OCI-LY3 (cell line): ENCODE data around the gene FIBIN.

Experiments
- H2AFZ ChIP-seq: fragments of 200-600, 300-600 bp; shearing (Covaris generic); 2 replicates; pipeline ENCODE4 v1.6.0; 2014; ENCODE audit warnings: antibody characterized with exemption, low read depth, low read length
- H3K27ac ChIP-seq: fragments of 200-600, 300-600 bp; sonication (generic); 2 replicates; pipeline ENCODE4 v1.5.1; 2014; ENCODE audit warnings: mild to moderate bottlenecking, low read length, moderate library complexity, mixed read lengths
- H3K27me3 ChIP-seq: fragments of 200-600, 300-600 bp; sonication (generic); 2 replicates; pipeline ENCODE4 v1.6.1; 2014; ENCODE audit warnings: low read depth, low read length, mixed read lengths
- H3K36me3 ChIP-seq: fragments of 200-600, 300-600 bp; sonication (generic); replicated peaks from 2 replicates; pipeline ENCODE3; 2014; ENCODE audit warnings: low read depth, low read length, mixed read lengths
- H3K4me1 ChIP-seq: fragments of 300-600, 200-600 bp; sonication (generic); 2 replicates; pipeline ENCODE4 v1.6.1; 2014; ENCODE audit warnings: low read length, mixed read lengths
- H3K4me2 ChIP-seq: fragments of 200-600, 300-600 bp; sonication (generic); 2 replicates; pipeline ENCODE4 v1.6.1; 2014; ENCODE audit warnings: low read length, mixed read lengths
- H3K4me3 ChIP-seq: fragments of 300-600, 200-600 bp; sonication (generic); 2 replicates; pipeline ENCODE4 v1.5.1; 2014; ENCODE audit warnings: antibody characterized with exemption, mild to moderate bottlenecking, low read length, moderate library complexity
- H3K79me2 ChIP-seq: fragments of 300-600, 200-600 bp; shearing (Covaris generic); 2 replicates; pipeline ENCODE4 v1.6.1; 2014; ENCODE audit warnings: mild to moderate bottlenecking, low read length, mixed read lengths
- H3K9ac ChIP-seq: fragments of 300-600, 200-600 bp; shearing (Covaris generic); 2 replicates; pipeline ENCODE4 v1.6.0; 2014; ENCODE audit warnings: mild to moderate bottlenecking, low read length, moderate library complexity
- H3K9me3 ChIP-seq: fragments of 200-600, 300-600 bp; shearing (Covaris generic); 2 replicates; pipeline ENCODE4 v1.6.1; 2014; ENCODE audit warnings: low read length, mixed read lengths; ENCODE audit not compliant: insufficient read depth
- H4K20me1 ChIP-seq: fragments of 200-600, 300-600 bp; sonication (generic); 2 replicates; pipeline ENCODE4 v1.6.1; 2016; ENCODE audit warnings: low read length, mixed read lengths; ENCODE audit not compliant: insufficient read depth
- CTCF ChIP-seq: fragments of 200-600, 300-600 bp; sonication (generic); IDR thresholded peaks from 2 replicates; pipeline ENCODE4 v1.5.1; 2014; ENCODE audit warnings: antibody characterized with exemption, low read length, low read depth
- EZH2phosphoT487 ChIP-seq: fragments of 200-600 bp; shearing (Covaris generic); IDR thresholded peaks from 2 replicates; pipeline ENCODE4 v1.6.1; 2018; ENCODE audit warnings: antibody characterized with exemption, mixed run types, low read depth

FIBIN gene

GRCh38 chr11:27024865-27025264, 31.0 kb downstream of the FIBIN start:
- TF ChIP-seq EZH2phosphoT487 (no peak), CTCF (no peak)
- Histone ChIP-seq H3K4me1 (no peaks in the 10 kb centered on the region), H3K27me3 (no peaks in the 10 kb centered on the region), H4K20me1 (no peaks in the 10 kb centered on the region), H3K9me3 (no peaks in the 10 kb centered on the region), H3K79me2 (no peaks in the 10 kb centered on the region), H3K4me3 (no peak overlapping the region), H3K9ac (no peak overlapping the region), H2AFZ (no peak overlapping the region), H3K4me2 (no peak overlapping the region), H3K27ac (no peak overlapping the region), H3K36me3 (no peaks in the 10 kb centered on the region)

DNA sequence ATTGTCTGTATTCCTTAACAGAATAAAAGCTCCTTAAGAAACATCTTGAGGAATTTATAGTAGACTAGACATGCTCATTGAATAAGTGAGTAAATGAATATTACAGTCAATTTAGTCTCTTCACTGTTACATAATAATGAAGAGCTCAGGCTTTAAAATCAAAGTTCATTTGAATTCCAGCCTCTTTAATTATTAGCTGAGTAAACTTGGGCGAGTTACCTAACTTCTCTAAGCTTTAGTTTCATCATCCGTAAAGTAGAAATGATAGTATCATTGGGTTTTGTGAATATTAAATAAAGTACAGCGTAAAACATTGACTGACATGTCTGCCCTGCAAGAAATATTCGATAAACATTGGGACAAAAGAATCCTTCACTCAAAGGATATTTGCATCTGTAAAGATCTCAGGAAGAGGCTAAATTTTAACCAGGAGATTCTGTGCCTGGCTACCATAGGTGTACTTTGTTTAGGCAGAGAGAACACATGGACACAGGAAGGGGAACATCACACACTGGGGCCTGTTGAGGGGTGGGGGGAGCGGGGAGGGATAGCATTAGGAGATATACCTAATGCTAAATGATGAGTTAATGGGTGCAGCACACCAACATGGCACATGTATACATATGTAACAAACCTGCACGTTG, 31.5 kb downstream of the FIBIN start:
- H3K4me1 ChIP-seq = no peaks in the 10 kb centered on the region
- H3K9ac ChIP-seq = no peak overlapping the region
- H3K4me3 ChIP-seq = no peak overlapping the region
- H3K27me3 ChIP-seq = no peaks in the 10 kb centered on the region
- TF ChIP-seq EZH2phosphoT487 (no peak), CTCF (no peak)
- H2AFZ ChIP-seq = no peak overlapping the region
- H3K27ac ChIP-seq = no peak overlapping the region
- no peak overlapping the region for H3K4me2 ChIP-seq
- H3K79me2 ChIP-seq = no peaks in the 10 kb centered on the region
- no peaks in the 10 kb centered on the region for H3K36me3 ChIP-seq
- no peaks in the 10 kb centered on the region for H3K9me3 ChIP-seq
- H4K20me1 ChIP-seq = no peaks in the 10 kb centered on the region

GRCh38 chr11:27025957-27026733, 32.2 kb downstream of the FIBIN start:
- Histone ChIP-seq H3K4me3 (no peak overlapping the region), H3K9ac (no peak overlapping the region), H3K27ac (no peak overlapping the region), H3K4me2 (no peak overlapping the region), H3K27me3 (no peaks in the 10 kb centered on the region), H4K20me1 (no peaks in the 10 kb centered on the region), H3K9me3 (no peaks in the 10 kb centered on the region), H3K79me2 (no peaks in the 10 kb centered on the region), H2AFZ (no peak overlapping the region), H3K4me1 (no peaks in the 10 kb centered on the region), H3K36me3 (no peaks in the 10 kb centered on the region)
- TF ChIP-seq CTCF = no peak
- no peak for TF ChIP-seq EZH2phosphoT487

DNA sequence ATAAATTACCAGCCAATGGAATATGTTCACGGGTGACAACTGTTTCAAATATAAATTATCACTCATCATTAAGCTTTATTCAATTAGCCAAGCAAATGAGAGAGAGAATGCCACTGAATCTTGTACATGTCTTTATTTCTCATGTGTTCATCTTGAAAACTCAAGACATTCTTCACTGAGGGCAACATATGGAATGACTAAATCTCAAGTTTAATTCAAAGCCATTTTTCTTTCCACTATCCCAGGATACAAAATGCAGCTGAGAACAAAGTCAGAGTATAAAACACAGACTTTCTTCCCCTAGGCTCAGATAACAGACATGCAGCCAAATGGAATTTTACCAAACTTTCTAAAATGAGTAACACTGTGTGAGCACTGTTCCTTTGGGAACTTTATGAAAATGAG, 34.7 kb downstream of the FIBIN start:
- no peak overlapping the region for H3K27ac ChIP-seq

More for the DNA sequence above, 34.7 kb downstream of the FIBIN start:
- H3K9ac ChIP-seq = no peak overlapping the region
- no peaks in the 10 kb centered on the region for H4K20me1 ChIP-seq
- H3K79me2 ChIP-seq = no peaks in the 10 kb centered on the region
- no peak for TF ChIP-seq CTCF
- TF ChIP-seq EZH2phosphoT487 = no peak
- no peaks in the 10 kb centered on the region for H3K36me3 ChIP-seq
- H3K27me3 ChIP-seq = no peaks in the 10 kb centered on the region
- H3K4me2 ChIP-seq = no peak overlapping the region
- H3K4me1 ChIP-seq = no peaks in the 10 kb centered on the region
- H3K9me3 ChIP-seq = no peaks in the 10 kb centered on the region
- no peak overlapping the region for H3K4me3 ChIP-seq
- H2AFZ ChIP-seq = no peak overlapping the region
